HCT116 (cell line): ENCODE data around the gene CPZ. TPM values are rescaled to one million over a fixed set of nuclear protein-coding genes. Genes with fewer than 3 reads are reported as not detected.

Experiments used
- ATAC-seq: fragments of 200-7000 bp; cut with Tn5 transposase; 2 replicates; pipeline ENCODE4 v1.9.1; 2020; ENCODE audit warnings: mild to moderate bottlenecking, moderate library complexity
- BruUV-seq: library from RNA; stranded (reverse); fragments of 400-500 nt; replicated peaks from 2 replicates; lab custom pipeline; 2021; lab: Mats Ljungman, UMichigan
- CTCF ChIA-PET: fragments of 300-600 bp; sonication (Branson Sonifier 250); formaldehyde crosslinking; loops from one replicate; lab custom pipeline; 2021; ENCODE audit warnings: antibody characterized with exemption; lab: Charles Lee
- POLR2A ChIA-PET: fragments of 300-600, 350-600 bp; sonication (Branson Sonifier 250); formaldehyde crosslinking; loops from one replicate; lab custom pipeline; 2021; ENCODE audit warnings: antibody characterized with exemption; lab: Charles Lee
- RAD21 ChIA-PET, 2 experiments: fragments of 300-600 bp; sonication (Branson Sonifier 250); formaldehyde crosslinking; loops; one replicate each; lab custom pipeline; 2023; ENCODE audit warnings: low total read pairs in 2 of 2; ENCODE audit not compliant: uncharacterized antibody in 2 of 2, unreplicated experiment in 2 of 2, low non-redundant PET in 1 of 2; lab: Charles Lee
- DNase-seq: peaks from one replicate; pipeline ENCODE4 v3.0.0-alpha.2; 2010; ENCODE audit warnings: low read depth, low spot score
- H2AFZ ChIP-seq: fragments of 200-600 bp; shearing (Covaris generic), sonication (generic); 2 replicates; pipeline ENCODE4 v1.6.1; 2017; ENCODE audit warnings: low read depth, mixed run types, mixed read lengths, antibody characterized with exemption, low read length; ENCODE audit not compliant: poor library complexity, severe bottlenecking
- H3K27ac ChIP-seq: 2 replicates; pipeline ENCODE4 v1.5.1; 2012; ENCODE audit warnings: low read depth, low read length
- H3K27me3 ChIP-seq: fragments of 200-600 bp; sonication (generic); 2 replicates; pipeline ENCODE4 v1.6.1; 2016; ENCODE audit warnings: mixed run types, low read length, mixed read lengths; ENCODE audit not compliant: insufficient read depth
- H3K36me3 ChIP-seq, 2 experiments: fragments of 200-500 bp in 1 of 2; fragments of 200-600 bp in 1 of 2; sonication (Bioruptor generic) in 1 of 2; sonication (generic) in 1 of 2; 2 replicates each; pipeline versions ENCODE4 v1.5.1 to v1.6.1; 2014 to 2016; ENCODE audit warnings: low read length in 2 of 2, inconsistent platforms in 1 of 2, mixed read lengths in 1 of 2, mixed run types in 1 of 2; ENCODE audit not compliant: insufficient read depth in 2 of 2, control insufficient read depth in 1 of 2
- H3K4me1 ChIP-seq, 2 experiments: fragments of 200-600 bp in 1 of 2; sonication (generic) in 1 of 2; 2 replicates each; pipeline versions ENCODE4 v1.5.1 to v1.6.1; 2012 to 2017; ENCODE audit warnings: low read length in 2 of 2, inconsistent platforms in 1 of 2, mild to moderate bottlenecking in 1 of 2, mixed read lengths in 1 of 2, mixed run types in 1 of 2, moderate library complexity in 1 of 2; ENCODE audit not compliant: insufficient read depth in 2 of 2, control insufficient read depth in 1 of 2
- H3K4me2 ChIP-seq: fragments of 200-600 bp; sonication (generic); 2 replicates; pipeline ENCODE4 v1.6.1; 2017; ENCODE audit warnings: mixed run types, low read length, mixed read lengths
- H3K4me3 ChIP-seq, 2 experiments: fragments of 200-600 bp in 1 of 2; sonication (generic) in 1 of 2; replicated peaks in 1 of 2; 2 replicates each; pipeline ENCODE4 v1.5.1; 2011 to 2016; ENCODE audit warnings: low read length in 2 of 2, control low read depth in 1 of 2, low read depth in 1 of 2, mild to moderate bottlenecking in 1 of 2, mixed read lengths in 1 of 2, mixed run types in 1 of 2
- H3K79me2 ChIP-seq: fragments of 200-600 bp; sonication (generic); 2 replicates; pipeline ENCODE4 v1.6.1; 2017; ENCODE audit warnings: mild to moderate bottlenecking, mixed run types, low read length, moderate library complexity, mixed read lengths; ENCODE audit not compliant: insufficient read depth
- H3K9ac ChIP-seq: fragments of 200-600 bp; sonication (generic); 2 replicates; pipeline ENCODE4 v1.6.1; 2016; ENCODE audit warnings: low read length, mixed read lengths
- H3K9me2 ChIP-seq: fragments of 200-600 bp; sonication (generic), shearing (Covaris generic); 2 replicates; pipeline ENCODE4 v1.6.1; 2017; ENCODE audit warnings: mixed run types, mild to moderate bottlenecking, moderate library complexity; ENCODE audit not compliant: insufficient read depth
- H3K9me3 ChIP-seq, 2 experiments: fragments of 200-500 bp in 1 of 2; fragments of 200-600 bp in 1 of 2; sonication (Bioruptor generic) in 1 of 2; sonication (generic) in 1 of 2; 2 replicates each; pipeline ENCODE4 v1.6.1; 2014 to 2017; ENCODE audit warnings: low read length in 2 of 2, mixed read lengths in 2 of 2, inconsistent platforms in 1 of 2, low read depth in 1 of 2, mild to moderate bottlenecking in 1 of 2, mixed run types in 1 of 2, moderate library complexity in 1 of 2; ENCODE audit not compliant: control insufficient read depth in 1 of 2, insufficient read depth in 1 of 2
- H4K20me1 ChIP-seq: fragments of 200-600 bp; sonication (generic), shearing (Covaris generic); 2 replicates; pipeline ENCODE4 v1.6.1; 2017; ENCODE audit warnings: mixed run types, mild to moderate bottlenecking, moderate library complexity; ENCODE audit not compliant: insufficient read depth
- EZH2 ChIP-seq: fragments of 200-600 bp; sonication (generic); IDR thresholded peaks from 2 replicates; pipeline ENCODE4 v1.6.1; 2017; ENCODE audit warnings: antibody characterized with exemption, mixed run types
- EZH2phosphoT487 ChIP-seq: fragments of 200-600 bp; IDR thresholded peaks from 2 replicates; pipeline ENCODE4 v1.6.1; 2018; ENCODE audit warnings: antibody characterized with exemption, borderline replicate concordance
- MAX ChIP-seq: IDR thresholded peaks from 2 replicates; pipeline ENCODE4 v1.6.1; 2012
- SP1 ChIP-seq: IDR thresholded peaks from 2 replicates; pipeline ENCODE4 v1.6.1; 2012; ENCODE audit warnings: low read depth
- SRF ChIP-seq: IDR thresholded peaks from 2 replicates; pipeline ENCODE4 v1.6.1; 2012; ENCODE audit warnings: low read depth
- TCF7L2 ChIP-seq: IDR thresholded peaks from 2 replicates; pipeline ENCODE4 v1.7.0; 2011; ENCODE audit warnings: borderline replicate concordance, inconsistent platforms; ENCODE audit not compliant: insufficient read depth, insufficient read length; ENCODE audit errors: extremely low read depth
- YY1 ChIP-seq: IDR thresholded peaks from 2 replicates; pipeline ENCODE4 v1.6.1; 2011; ENCODE audit warnings: low read length, low read depth, moderate library complexity, mild to moderate bottlenecking; ENCODE audit not compliant: insufficient replicate concordance; ENCODE audit errors: extremely low read depth
- ZFX ChIP-seq: fragments of 450-650 bp; IDR thresholded peaks from 2 replicates; pipeline ENCODE4 v1.6.1; 2017
- ZNF274 ChIP-seq: fragments of 200-500 bp; sonication (Bioruptor generic); IDR thresholded peaks from 2 replicates; pipeline ENCODE4 v1.6.1; 2014; ENCODE audit warnings: mild to moderate bottlenecking, low read depth, low read length, inconsistent platforms
- intact Hi-C: fragments of 100-400 bp; cut with micrococcal nuclease; formaldehyde crosslinking; loops from 2 replicates; pipeline ENCODE4 v1.10.0; 2022
- total RNA-seq: library from RNA; stranded (reverse); gene quantifications from one replicate; pipeline ENCODE4 v1.2.1, GENCODE V29; 2021; ENCODE audit not compliant: unreplicated experiment
- TF ChIP-seq, protein P1 (sequence below): IDR thresholded peaks from 2 replicates; pipeline ENCODE4 v1.6.1; 2012; ENCODE audit warnings: low read depth

CPZ gene
- total RNA-seq, 1 experiment from 2014 or later: not detected

DNA sequence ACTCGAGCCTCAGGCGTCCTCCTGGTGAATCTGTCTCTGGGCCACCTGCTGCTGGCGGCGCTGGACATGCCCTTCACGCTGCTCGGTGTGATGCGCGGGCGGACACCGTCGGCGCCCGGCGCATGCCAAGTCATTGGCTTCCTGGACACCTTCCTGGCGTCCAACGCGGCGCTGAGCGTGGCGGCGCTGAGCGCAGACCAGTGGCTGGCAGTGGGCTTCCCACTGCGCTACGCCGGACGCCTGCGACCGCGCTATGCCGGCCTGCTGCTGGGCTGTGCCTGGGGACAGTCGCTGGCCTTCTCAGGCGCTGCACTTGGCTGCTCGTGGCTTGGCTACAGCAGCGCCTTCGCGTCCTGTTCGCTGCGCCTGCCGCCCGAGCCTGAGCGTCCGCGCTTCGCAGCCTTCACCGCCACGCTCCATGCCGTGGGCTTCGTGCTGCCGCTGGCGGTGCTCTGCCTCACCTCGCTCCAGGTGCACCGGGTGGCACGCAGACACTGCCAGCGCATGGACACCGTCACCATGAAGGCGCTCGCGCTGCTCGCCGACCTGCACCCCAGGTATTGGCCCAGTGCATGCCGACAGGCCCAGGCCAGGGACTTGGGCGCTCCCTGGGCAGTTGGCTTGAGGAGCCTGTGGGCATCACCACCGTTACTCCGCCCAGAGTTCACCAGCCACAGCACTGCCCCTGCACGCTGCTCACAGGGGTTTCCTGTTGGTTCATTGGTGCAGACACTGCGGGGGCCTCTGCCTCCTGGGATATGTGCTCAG is 11.3 kb upstream of the CPZ start:
- no peak for TF ChIP-seq TCF7L2
- no peak for TF ChIP-seq MAX
- TF ChIP-seq YY1: no peak
- TF ChIP-seq ZNF274: no peak
- TF ChIP-seq SRF: no peak
- TF ChIP-seq ZFX: no peak
- TF ChIP-seq SP1: no peak
- TF ChIP-seq EZH2phosphoT487: no peak
- TF ChIP-seq, protein P1, sequence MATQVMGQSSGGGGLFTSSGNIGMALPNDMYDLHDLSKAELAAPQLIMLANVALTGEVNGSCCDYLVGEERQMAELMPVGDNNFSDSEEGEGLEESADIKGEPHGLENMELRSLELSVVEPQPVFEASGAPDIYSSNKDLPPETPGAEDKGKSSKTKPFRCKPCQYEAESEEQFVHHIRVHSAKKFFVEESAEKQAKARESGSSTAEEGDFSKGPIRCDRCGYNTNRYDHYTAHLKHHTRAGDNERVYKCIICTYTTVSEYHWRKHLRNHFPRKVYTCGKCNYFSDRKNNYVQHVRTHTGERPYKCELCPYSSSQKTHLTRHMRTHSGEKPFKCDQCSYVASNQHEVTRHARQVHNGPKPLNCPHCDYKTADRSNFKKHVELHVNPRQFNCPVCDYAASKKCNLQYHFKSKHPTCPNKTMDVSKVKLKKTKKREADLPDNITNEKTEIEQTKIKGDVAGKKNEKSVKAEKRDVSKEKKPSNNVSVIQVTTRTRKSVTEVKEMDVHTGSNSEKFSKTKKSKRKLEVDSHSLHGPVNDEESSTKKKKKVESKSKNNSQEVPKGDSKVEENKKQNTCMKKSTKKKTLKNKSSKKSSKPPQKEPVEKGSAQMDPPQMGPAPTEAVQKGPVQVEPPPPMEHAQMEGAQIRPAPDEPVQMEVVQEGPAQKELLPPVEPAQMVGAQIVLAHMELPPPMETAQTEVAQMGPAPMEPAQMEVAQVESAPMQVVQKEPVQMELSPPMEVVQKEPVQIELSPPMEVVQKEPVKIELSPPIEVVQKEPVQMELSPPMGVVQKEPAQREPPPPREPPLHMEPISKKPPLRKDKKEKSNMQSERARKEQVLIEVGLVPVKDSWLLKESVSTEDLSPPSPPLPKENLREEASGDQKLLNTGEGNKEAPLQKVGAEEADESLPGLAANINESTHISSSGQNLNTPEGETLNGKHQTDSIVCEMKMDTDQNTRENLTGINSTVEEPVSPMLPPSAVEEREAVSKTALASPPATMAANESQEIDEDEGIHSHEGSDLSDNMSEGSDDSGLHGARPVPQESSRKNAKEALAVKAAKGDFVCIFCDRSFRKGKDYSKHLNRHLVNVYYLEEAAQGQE: no peak
- no peak for TF ChIP-seq EZH2
- H3K4me1 ChIP-seq: no peaks in the 10 kb centered on the region
- CTCF ChIA-PET: no interaction called here
- no peak overlapping the region for H3K9ac ChIP-seq
- peaks cover 30% of the 10 kb centered on the region for H3K27me3 ChIP-seq
- no peak overlapping the region for H2AFZ ChIP-seq
- RAD21 ChIA-PET: no interaction called here
- H3K4me3 ChIP-seq: no peak overlapping the region
- H3K9me3 ChIP-seq: no peaks in the 10 kb centered on the region
- BruUV-seq: no TSS peak
- H3K79me2 ChIP-seq: no peaks in the 10 kb centered on the region
- intact Hi-C loops: no loop called here
- H3K27ac ChIP-seq: no peak overlapping the region
- H3K36me3 ChIP-seq: no peaks in the 10 kb centered on the region
- H3K4me2 ChIP-seq: no peak overlapping the region
- POLR2A ChIA-PET: no interaction called here
- no peaks in the 10 kb centered on the region for H3K9me2 ChIP-seq
- no peaks in the 10 kb centered on the region for H4K20me1 ChIP-seq
- DNase-seq (no peak), ATAC-seq (no peak)
